Keratinocyte (primary cell): ENCODE measurements around the gene ATP2B2. TPM values are rescaled to one million over a fixed set of nuclear protein-coding genes. Genes with fewer than 3 reads are reported as not detected.

Source experiments
- DNase-seq: peaks from one replicate; pipeline ENCODE4 v3.0.0-alpha.2; 2011; ENCODE audit warnings: low read depth, missing footprints, low spot score
- FAIRE-seq: peaks from 2 replicates; lab custom pipeline; 2011; peaks lifted over from hg19 to GRCh38; lab: Jason Lieb, UNC
- H2AFZ ChIP-seq: 2 replicates; pipeline ENCODE4 v1.6.0; 2012; ENCODE audit warnings: low read length, control low read depth, inconsistent platforms; ENCODE audit not compliant: control insufficient read depth
- H3K27ac ChIP-seq: 2 replicates; pipeline ENCODE4 v1.5.1; 2011; ENCODE audit warnings: low read length; ENCODE audit not compliant: control insufficient read depth, insufficient read depth
- H3K27me3 ChIP-seq: 3 replicates; pipeline ENCODE4 v1.6.0; 2011; ENCODE audit warnings: low read length; ENCODE audit not compliant: control insufficient read depth, insufficient read depth; ENCODE audit errors: extremely low read depth
- H3K36me3 ChIP-seq, 2 experiments: 2 replicates in 1 of 2; 3 replicates in 1 of 2; pipeline ENCODE4 v1.5.1; 2011; ENCODE audit warnings: low read length in 2 of 2, mild to moderate bottlenecking in 1 of 2; ENCODE audit not compliant: control insufficient read depth in 2 of 2, insufficient read depth in 2 of 2; ENCODE audit errors: extremely low read depth in 1 of 2
- H3K4me1 ChIP-seq: 3 replicates; pipeline ENCODE4 v1.5.1; 2011; ENCODE audit warnings: low read length; ENCODE audit not compliant: control insufficient read depth, insufficient read depth; ENCODE audit errors: extremely low read depth
- H3K4me2 ChIP-seq: 3 replicates; pipeline ENCODE4 v1.6.0; 2011; ENCODE audit warnings: low read depth, low read length; ENCODE audit not compliant: control insufficient read depth, insufficient read depth; ENCODE audit errors: extremely low read depth
- H3K4me3 ChIP-seq, 3 experiments: fragments of 200-600 bp in 1 of 3; sonication (generic) in 1 of 3; 2 replicates in 2 of 3; 3 replicates in 1 of 3; pipeline ENCODE4 v1.5.1; 2011 to 2016; ENCODE audit warnings: low read length in 3 of 3, mild to moderate bottlenecking in 3 of 3, control low read depth in 2 of 3, inconsistent platforms in 1 of 3, low read depth in 1 of 3, mixed read lengths in 1 of 3, mixed run types in 1 of 3, moderate library complexity in 1 of 3; ENCODE audit not compliant: control insufficient read depth in 2 of 3, insufficient read depth in 2 of 3; ENCODE audit errors: extremely low read depth in 1 of 3
- H3K79me2 ChIP-seq: 2 replicates; pipeline ENCODE4 v1.6.0; 2012; ENCODE audit warnings: low read length; ENCODE audit not compliant: control insufficient read depth, insufficient read depth
- H3K9ac ChIP-seq: 3 replicates; pipeline ENCODE4 v1.6.0; 2011; ENCODE audit warnings: low read length; ENCODE audit not compliant: control insufficient read depth, insufficient read depth; ENCODE audit errors: extremely low read depth
- H3K9me1 ChIP-seq: 3 replicates; pipeline ENCODE4 v1.6.0; 2011; ENCODE audit warnings: low read length; ENCODE audit not compliant: control insufficient read depth, insufficient read depth; ENCODE audit errors: extremely low read depth
- H3K9me3 ChIP-seq: 2 replicates; pipeline ENCODE4 v1.5.1; 2012; ENCODE audit warnings: low read depth, low read length; ENCODE audit not compliant: control insufficient read depth
- H4K20me1 ChIP-seq: 3 replicates; pipeline ENCODE4 v1.6.0; 2011; ENCODE audit warnings: low read length; ENCODE audit not compliant: control insufficient read depth, insufficient read depth; ENCODE audit errors: extremely low read depth
- EZH2 ChIP-seq: IDR thresholded peaks from one replicate; pipeline ENCODE4 v1.6.1; 2012; ENCODE audit warnings: inconsistent platforms, mild to moderate bottlenecking, low read length, moderate library complexity
- dilution Hi-C: fragments of 300-500 bp; cut with MboI; formaldehyde crosslinking; loops from one replicate; pipeline ENCODE4 v1.7.0; 2020; ENCODE audit warnings: low sequenced_read_pairs; ENCODE audit not compliant: extremely low pct_ligation_motif_present
- polyA plus RNA-seq, 5 experiments: library from polyadenylated mRNA; depleted of rRNA in 3 of 5; stranded (reverse) in 3 of 5; stranded (forward) in 1 of 5; unstranded in 1 of 5; fragments of >200 nt; gene quantifications; 1 replicate in 1 of 5; 2 replicates in 3 of 5; 3 replicates in 1 of 5; pipeline versions ENCODE4 v1.2.1 to v1.2.3, GENCODE V29; 2011 to 2012; ENCODE audit warnings: missing spikeins in 2 of 5, low read depth in 1 of 5, low replicate concordance in 1 of 5
- TF ChIP-seq, protein P1 (sequence below), 3 experiments: IDR thresholded peaks in 1 of 3; conservative IDR thresholded peaks in 1 of 3; optimal IDR thresholded peaks in 1 of 3; 2 replicates in 2 of 3; 3 replicates in 1 of 3; pipeline versions ENCODE3 to v1.5.1; 2011; ENCODE audit warnings: low read length in 3 of 3, mild to moderate bottlenecking in 3 of 3, moderate library complexity in 2 of 3, control low read depth in 1 of 3, inconsistent platforms in 1 of 3; ENCODE audit not compliant: insufficient read depth in 2 of 3; ENCODE audit errors: extremely low read depth in 1 of 3

The ATP2B2 gene
- polyA plus RNA-seq, 1 donor (not counting 4 experiments of a cell fraction or from before 2014, with no cell fraction given), result not detected

DNA sequence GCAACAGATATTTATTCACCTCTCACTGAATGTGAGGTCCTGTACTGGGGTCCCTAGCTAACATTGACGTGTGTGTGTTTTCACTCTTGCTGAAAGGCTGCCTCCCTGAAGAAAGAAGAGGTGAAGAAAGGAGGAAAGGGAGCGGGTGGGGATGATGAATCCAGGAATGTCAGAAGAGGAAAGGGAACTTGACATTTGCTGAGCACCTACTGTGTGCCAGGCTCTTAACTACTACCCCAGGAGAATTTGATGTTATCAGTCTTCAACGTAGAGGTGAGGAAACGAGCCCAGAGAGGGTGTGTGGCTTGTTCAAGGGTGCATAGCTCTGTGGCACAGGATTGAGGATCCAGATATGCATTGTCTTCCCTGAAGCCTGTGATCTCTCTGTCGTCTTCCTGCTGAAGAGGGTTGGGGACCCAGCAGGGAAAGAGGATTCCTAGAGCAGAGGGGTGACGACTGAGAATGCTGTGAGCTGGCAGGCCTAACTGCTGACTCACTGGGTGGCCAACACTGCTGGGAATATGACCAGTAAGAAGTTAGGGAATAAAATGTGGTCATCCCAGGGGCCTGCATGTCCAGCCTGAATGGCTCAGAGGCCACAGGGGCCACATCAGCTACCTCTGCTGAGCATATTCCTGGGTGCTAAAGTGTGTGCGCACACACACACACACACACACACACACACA lies 6.6 kb upstream of the ATP2B2 start:
- Histone ChIP-seq H3K4me3 (no peak overlapping the region), H3K9me1 (no peaks in the 10 kb centered on the region), H3K4me2 (no peak overlapping the region), H3K4me1 (peaks cover 6% of the 10 kb centered on the region), H2AFZ (no peak overlapping the region), H3K27me3 (peaks cover 18% of the 10 kb centered on the region), H3K27ac (no peak overlapping the region), H3K9me3 (no peaks in the 10 kb centered on the region), H3K79me2 (no peaks in the 10 kb centered on the region), H3K36me3 (no peaks in the 10 kb centered on the region), H3K9ac (no peak overlapping the region), H4K20me1 (no peaks in the 10 kb centered on the region)
- TF ChIP-seq, protein P1, sequence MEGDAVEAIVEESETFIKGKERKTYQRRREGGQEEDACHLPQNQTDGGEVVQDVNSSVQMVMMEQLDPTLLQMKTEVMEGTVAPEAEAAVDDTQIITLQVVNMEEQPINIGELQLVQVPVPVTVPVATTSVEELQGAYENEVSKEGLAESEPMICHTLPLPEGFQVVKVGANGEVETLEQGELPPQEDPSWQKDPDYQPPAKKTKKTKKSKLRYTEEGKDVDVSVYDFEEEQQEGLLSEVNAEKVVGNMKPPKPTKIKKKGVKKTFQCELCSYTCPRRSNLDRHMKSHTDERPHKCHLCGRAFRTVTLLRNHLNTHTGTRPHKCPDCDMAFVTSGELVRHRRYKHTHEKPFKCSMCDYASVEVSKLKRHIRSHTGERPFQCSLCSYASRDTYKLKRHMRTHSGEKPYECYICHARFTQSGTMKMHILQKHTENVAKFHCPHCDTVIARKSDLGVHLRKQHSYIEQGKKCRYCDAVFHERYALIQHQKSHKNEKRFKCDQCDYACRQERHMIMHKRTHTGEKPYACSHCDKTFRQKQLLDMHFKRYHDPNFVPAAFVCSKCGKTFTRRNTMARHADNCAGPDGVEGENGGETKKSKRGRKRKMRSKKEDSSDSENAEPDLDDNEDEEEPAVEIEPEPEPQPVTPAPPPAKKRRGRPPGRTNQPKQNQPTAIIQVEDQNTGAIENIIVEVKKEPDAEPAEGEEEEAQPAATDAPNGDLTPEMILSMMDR (optimal IDR thresholded peaks at IDR 0.05 in 1 of 3, IDR thresholded peaks at IDR 0.05 in 1 of 3, conservative IDR thresholded peaks at IDR 0.05 in 1 of 3; ENCODE audit: extremely low read depth in 1 of 3, insufficient read depth in 2 of 3, low read length in 3 of 3), result no peak
- no peak for TF ChIP-seq EZH2
- DNase-seq (no peak), FAIRE-seq (no peak)
- dilution Hi-C loops, result no loop called here

DNA sequence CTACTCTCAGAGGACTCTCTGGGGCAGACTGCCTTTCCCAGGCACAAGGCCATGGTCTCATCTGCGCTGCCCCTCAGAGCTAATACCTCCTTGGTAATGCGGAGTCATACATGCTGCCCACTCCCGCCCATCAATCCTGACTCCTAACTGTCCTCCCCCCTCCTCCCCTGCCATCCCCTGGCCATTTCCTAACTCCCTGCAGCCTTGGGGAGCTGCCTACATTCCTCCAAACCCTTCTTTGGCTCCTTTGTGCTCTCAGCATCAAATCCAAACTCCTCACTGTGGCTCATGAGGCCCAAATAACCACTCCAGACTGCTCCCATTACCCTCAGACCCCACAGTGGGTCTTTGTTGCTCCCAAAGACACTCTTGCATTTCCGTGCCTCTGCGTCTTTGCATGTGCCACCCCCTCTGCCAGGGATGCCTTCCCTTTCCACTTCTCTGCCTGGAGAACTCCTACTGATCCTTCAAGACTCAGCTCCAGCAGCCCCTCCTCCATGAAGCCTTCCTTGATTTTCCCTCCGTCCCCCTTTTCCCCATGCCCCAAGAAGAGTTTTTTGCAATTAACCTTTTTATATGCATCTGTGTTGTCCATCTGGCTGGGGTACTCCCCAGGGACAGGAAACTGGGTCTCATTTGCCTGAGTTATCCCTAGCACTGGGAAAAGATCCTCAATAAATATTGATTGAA lies 5.5 kb upstream of the ATP2B2 start:
- H3K27me3 ChIP-seq, result peaks cover 23% of the 10 kb centered on the region
- no peaks in the 10 kb centered on the region for H3K36me3 ChIP-seq
- FAIRE-seq (no peak), DNase-seq (no peak)
- H2AFZ ChIP-seq, result no peak overlapping the region
- no peaks in the 10 kb centered on the region for H3K79me2 ChIP-seq
- no peaks in the 10 kb centered on the region for H4K20me1 ChIP-seq
- no peak for TF ChIP-seq EZH2
- TF ChIP-seq, protein P1 (optimal IDR thresholded peaks at IDR 0.05 in 1 of 3, IDR thresholded peaks at IDR 0.05 in 1 of 3, conservative IDR thresholded peaks at IDR 0.05 in 1 of 3; ENCODE audit: extremely low read depth in 1 of 3, insufficient read depth in 2 of 3, low read length in 3 of 3), result no peak
- H3K4me2 ChIP-seq, result no peak overlapping the region
- no peak overlapping the region for H3K4me3 ChIP-seq
- H3K9me1 ChIP-seq, result no peaks in the 10 kb centered on the region
- H3K4me1 ChIP-seq, result peaks cover 6% of the 10 kb centered on the region
- dilution Hi-C loops, result no loop called here
- no peak overlapping the region for H3K27ac ChIP-seq
- H3K9ac ChIP-seq, result no peak overlapping the region
- no peaks in the 10 kb centered on the region for H3K9me3 ChIP-seq
